ENCODE measurements around the gene MYOM1.

- TF ChIP-seq POLR2AphosphoS5 (IDR thresholded peaks at IDR 0.05) (peak; percentile 71 to 85 (median 74)), POLR2A (IDR thresholded peaks at IDR 0.05) (peak; percentile 19)
Observed at GRCh38 chr18:3245853-3246634, 26.3 kb upstream of the MYOM1 start.
